ENCODE results near the gene BACH2. TPM values are rescaled to one million over a fixed set of nuclear protein-coding genes. Genes with fewer than 3 reads are reported as not detected.

BACH2 gene
- total RNA-seq, 1 experiment from 2014 or later = 3.3 TPM

DNA sequence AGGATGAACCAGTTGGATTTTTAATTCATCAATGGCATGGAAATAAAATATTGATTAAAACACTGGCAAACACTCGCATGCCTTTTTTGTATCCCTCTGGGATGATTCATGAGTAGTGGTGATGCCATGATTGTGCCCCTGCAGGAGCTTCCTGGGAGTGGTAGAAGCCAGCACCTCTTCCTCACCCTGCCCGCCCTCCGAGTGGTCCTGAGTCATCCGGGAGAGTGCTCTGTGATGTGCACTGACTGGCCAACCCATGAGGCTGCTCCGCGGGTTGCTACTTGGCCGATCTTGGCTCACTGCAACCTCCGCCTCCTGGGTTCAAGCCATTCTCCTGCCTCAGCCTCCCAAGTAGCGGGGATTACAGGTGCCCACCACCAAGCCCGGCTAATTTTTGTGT lies 375.0 kb downstream of the BACH2 start:
- no peak overlapping the region for H2AFZ ChIP-seq (ENCODE audit: low read depth, low read length, poor library complexity, severe bottlenecking)
- peak; percentile 6 for DNase-seq (ENCODE audit: low read depth, low spot score)
- no peak overlapping the region for H3K4me3 ChIP-seq (replicated peaks in 1 of 2; ENCODE audit: low read depth in 1 of 2, low read length in 2 of 2)
- H4K20me1 ChIP-seq (ENCODE audit: insufficient read depth) = no peaks in the 10 kb centered on the region
- ChIA-PET RAD21 (ENCODE audit: low non-redundant PET in 1 of 2, low total read pairs in 2 of 2, uncharacterized antibody in 2 of 2, unreplicated experiment in 2 of 2) (no interaction called here), POLR2A (no interaction called here), CTCF (interaction anchor here (1.4 kb wide), 1 partner anchor 19 kb away, joined by 4 read pairs; no protein-coding TSS in a partner anchor)
- H3K9me2 ChIP-seq (ENCODE audit: insufficient read depth) = no peaks in the 10 kb centered on the region
- H3K9ac ChIP-seq (ENCODE audit: low read length) = no peak overlapping the region
- intact Hi-C loops (cut with micrococcal nuclease) = no loop called here
- ATAC-seq = peak; percentile 86
- peak overlapping the region; percentile 28; the same call in 1 of the 2 replicates for H3K4me2 ChIP-seq (ENCODE audit: low read length)
- BruUV-seq (replicated peaks) = no TSS peak
- no peaks in the 10 kb centered on the region for H3K79me2 ChIP-seq (ENCODE audit: insufficient read depth, low read length)
- no peaks in the 10 kb centered on the region for H3K27me3 ChIP-seq (ENCODE audit: insufficient read depth, low read length)
- H3K27ac ChIP-seq (ENCODE audit: low read depth, low read length) = no peak overlapping the region
- TF ChIP-seq ZFX (IDR thresholded peaks at IDR 0.05) (no peak), TCF7L2 (IDR thresholded peaks at IDR 0.05; ENCODE audit: borderline replicate concordance, extremely low read depth, insufficient read depth, insufficient read length) (no peak), FOSL1 (IDR thresholded peaks at IDR 0.05; ENCODE audit: low read depth) (0 out of 2 replicates have a peak, but pooled peaks have one; percentile 15)
- TF ChIP-seq, protein P1, sequence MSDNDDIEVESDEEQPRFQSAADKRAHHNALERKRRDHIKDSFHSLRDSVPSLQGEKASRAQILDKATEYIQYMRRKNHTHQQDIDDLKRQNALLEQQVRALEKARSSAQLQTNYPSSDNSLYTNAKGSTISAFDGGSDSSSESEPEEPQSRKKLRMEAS (IDR thresholded peaks at IDR 0.05) = no peak
- TF ChIP-seq, protein P2, sequence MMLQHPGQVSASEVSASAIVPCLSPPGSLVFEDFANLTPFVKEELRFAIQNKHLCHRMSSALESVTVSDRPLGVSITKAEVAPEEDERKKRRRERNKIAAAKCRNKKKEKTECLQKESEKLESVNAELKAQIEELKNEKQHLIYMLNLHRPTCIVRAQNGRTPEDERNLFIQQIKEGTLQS (IDR thresholded peaks at IDR 0.05) = no peak
- H3K36me3 ChIP-seq (ENCODE audit: control insufficient read depth in 1 of 2, insufficient read depth in 2 of 2, low read length in 2 of 2) = no peaks in the 10 kb centered on the region
- H3K9me3 ChIP-seq (ENCODE audit: control insufficient read depth in 1 of 2, insufficient read depth in 1 of 2, low read depth in 1 of 2, low read length in 2 of 2) = no peaks in the 10 kb centered on the region
- H3K4me1 ChIP-seq (ENCODE audit: control insufficient read depth in 1 of 2, insufficient read depth in 2 of 2, low read length in 2 of 2) = peaks cover 2 to 13% of the 10 kb centered on the region in 2 experiments; a peak in 3 of 4 replicates

DNA sequence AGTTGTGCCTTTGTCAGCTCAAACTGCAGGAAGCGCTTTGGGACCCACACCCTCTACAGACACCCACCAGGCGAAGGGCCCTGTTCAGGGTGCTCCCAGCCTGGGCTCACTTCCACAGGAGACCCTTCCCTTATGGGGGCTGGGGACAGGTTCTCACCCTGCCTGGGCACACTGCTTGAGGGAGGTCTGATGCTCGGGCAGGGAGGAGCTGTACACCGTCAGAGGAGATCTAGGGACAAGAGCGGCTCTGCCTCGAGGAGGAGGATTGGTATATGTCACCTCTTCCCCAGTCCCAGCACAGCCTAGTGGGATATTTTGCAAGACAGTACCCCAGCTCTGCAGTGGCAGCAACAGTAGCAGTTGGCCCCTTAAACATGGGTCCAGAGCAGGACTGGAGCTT lies 375.4 kb downstream of the BACH2 start:
- ATAC-seq (0 out of 2 replicates have a peak, but pooled peaks have one; percentile 34), DNase-seq (ENCODE audit: low read depth, low spot score) (no peak)
- no peak overlapping the region for H3K27ac ChIP-seq (ENCODE audit: low read depth, low read length)
- H3K9me2 ChIP-seq (ENCODE audit: insufficient read depth) = no peaks in the 10 kb centered on the region
- no peaks in the 10 kb centered on the region for H3K27me3 ChIP-seq (ENCODE audit: insufficient read depth, low read length)
- H4K20me1 ChIP-seq (ENCODE audit: insufficient read depth) = no peaks in the 10 kb centered on the region
- peaks cover 2 to 13% of the 10 kb centered on the region in 2 experiments; a peak in 3 of 4 replicates for H3K4me1 ChIP-seq (ENCODE audit: control insufficient read depth in 1 of 2, insufficient read depth in 2 of 2, low read length in 2 of 2)
- H3K4me3 ChIP-seq (replicated peaks in 1 of 2; ENCODE audit: low read depth in 1 of 2, low read length in 2 of 2) = no peak overlapping the region
- BruUV-seq (replicated peaks) = no TSS peak
- TF ChIP-seq POLR2AphosphoS5 (IDR thresholded peaks at IDR 0.05; ENCODE audit: low read depth, low read length) (no peak), FOSL1 (IDR thresholded peaks at IDR 0.05; ENCODE audit: low read depth) (no peak), TCF7L2 (IDR thresholded peaks at IDR 0.05; ENCODE audit: borderline replicate concordance, extremely low read depth, insufficient read depth, insufficient read length) (no peak), SIN3A (IDR thresholded peaks at IDR 0.05; ENCODE audit: low read depth) (no peak), EZH2 (IDR thresholded peaks at IDR 0.05) (no peak), ZFX (IDR thresholded peaks at IDR 0.05) (no peak), POLR2A (IDR thresholded peaks at IDR 0.05; ENCODE audit: borderline replicate concordance, extremely low read depth, insufficient read depth, insufficient read length) (no peak), CEBPB (IDR thresholded peaks at IDR 0.05; ENCODE audit: low read depth) (no peak), EZH2phosphoT487 (IDR thresholded peaks at IDR 0.05; ENCODE audit: borderline replicate concordance) (no peak), ELF1 (IDR thresholded peaks at IDR 0.05; ENCODE audit: borderline replicate concordance, low read depth) (no peak)
- TF ChIP-seq, protein P3, sequence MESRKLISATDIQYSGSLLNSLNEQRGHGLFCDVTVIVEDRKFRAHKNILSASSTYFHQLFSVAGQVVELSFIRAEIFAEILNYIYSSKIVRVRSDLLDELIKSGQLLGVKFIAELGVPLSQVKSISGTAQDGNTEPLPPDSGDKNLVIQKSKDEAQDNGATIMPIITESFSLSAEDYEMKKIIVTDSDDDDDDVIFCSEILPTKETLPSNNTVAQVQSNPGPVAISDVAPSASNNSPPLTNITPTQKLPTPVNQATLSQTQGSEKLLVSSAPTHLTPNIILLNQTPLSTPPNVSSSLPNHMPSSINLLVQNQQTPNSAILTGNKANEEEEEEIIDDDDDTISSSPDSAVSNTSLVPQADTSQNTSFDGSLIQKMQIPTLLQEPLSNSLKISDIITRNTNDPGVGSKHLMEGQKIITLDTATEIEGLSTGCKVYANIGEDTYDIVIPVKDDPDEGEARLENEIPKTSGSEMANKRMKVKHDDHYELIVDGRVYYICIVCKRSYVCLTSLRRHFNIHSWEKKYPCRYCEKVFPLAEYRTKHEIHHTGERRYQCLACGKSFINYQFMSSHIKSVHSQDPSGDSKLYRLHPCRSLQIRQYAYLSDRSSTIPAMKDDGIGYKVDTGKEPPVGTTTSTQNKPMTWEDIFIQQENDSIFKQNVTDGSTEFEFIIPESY (IDR thresholded peaks at IDR 0.05; ENCODE audit: extremely low read depth, insufficient replicate concordance, low read length) = no peak
- TF ChIP-seq, protein P1 (IDR thresholded peaks at IDR 0.05) = no peak
- TF ChIP-seq, protein P4, sequence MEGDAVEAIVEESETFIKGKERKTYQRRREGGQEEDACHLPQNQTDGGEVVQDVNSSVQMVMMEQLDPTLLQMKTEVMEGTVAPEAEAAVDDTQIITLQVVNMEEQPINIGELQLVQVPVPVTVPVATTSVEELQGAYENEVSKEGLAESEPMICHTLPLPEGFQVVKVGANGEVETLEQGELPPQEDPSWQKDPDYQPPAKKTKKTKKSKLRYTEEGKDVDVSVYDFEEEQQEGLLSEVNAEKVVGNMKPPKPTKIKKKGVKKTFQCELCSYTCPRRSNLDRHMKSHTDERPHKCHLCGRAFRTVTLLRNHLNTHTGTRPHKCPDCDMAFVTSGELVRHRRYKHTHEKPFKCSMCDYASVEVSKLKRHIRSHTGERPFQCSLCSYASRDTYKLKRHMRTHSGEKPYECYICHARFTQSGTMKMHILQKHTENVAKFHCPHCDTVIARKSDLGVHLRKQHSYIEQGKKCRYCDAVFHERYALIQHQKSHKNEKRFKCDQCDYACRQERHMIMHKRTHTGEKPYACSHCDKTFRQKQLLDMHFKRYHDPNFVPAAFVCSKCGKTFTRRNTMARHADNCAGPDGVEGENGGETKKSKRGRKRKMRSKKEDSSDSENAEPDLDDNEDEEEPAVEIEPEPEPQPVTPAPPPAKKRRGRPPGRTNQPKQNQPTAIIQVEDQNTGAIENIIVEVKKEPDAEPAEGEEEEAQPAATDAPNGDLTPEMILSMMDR (IDR thresholded peaks at IDR 0.05 in 2 of 3, conservative IDR thresholded peaks at IDR 0.05 in 1 of 3; ENCODE audit: borderline replicate concordance in 1 of 3, insufficient read depth in 1 of 3, low read depth in 2 of 3, low read length in 2 of 3) = no peak
- TF ChIP-seq, protein P2 (IDR thresholded peaks at IDR 0.05) = no peak
- H3K9ac ChIP-seq (ENCODE audit: low read length) = no peak overlapping the region
- no peaks in the 10 kb centered on the region for H3K9me3 ChIP-seq (ENCODE audit: control insufficient read depth in 1 of 2, insufficient read depth in 1 of 2, low read depth in 1 of 2, low read length in 2 of 2)
- H2AFZ ChIP-seq (ENCODE audit: low read depth, low read length, poor library complexity, severe bottlenecking) = no peak overlapping the region
- H3K36me3 ChIP-seq (ENCODE audit: control insufficient read depth in 1 of 2, insufficient read depth in 2 of 2, low read length in 2 of 2) = no peaks in the 10 kb centered on the region
- H3K4me2 ChIP-seq (ENCODE audit: low read length) = peak overlapping the region; percentile 28; the same call in 1 of the 2 replicates
- H3K79me2 ChIP-seq (ENCODE audit: insufficient read depth, low read length) = no peaks in the 10 kb centered on the region
- intact Hi-C loops (cut with micrococcal nuclease) = no loop called here
- ChIA-PET RAD21 (ENCODE audit: low non-redundant PET in 1 of 2, low total read pairs in 2 of 2, uncharacterized antibody in 2 of 2, unreplicated experiment in 2 of 2) (no interaction called here), POLR2A (no interaction called here), CTCF (interaction anchor here (1.4 kb wide), 1 partner anchor 19 kb away, joined by 4 read pairs; no protein-coding TSS in a partner anchor)

Data from HCT116 (cell line).